ENCODE measurements around the gene LARP7.
A peak's percentile ranks its signal among the peaks of the same experiment; 100 is the strongest.

Gene LARP7

GRCh38 chr4:112636688-112637551, at the start of gene LARP7, which contains the start of gene ZGRF1:
Gene LARP7 (plus strand): TSS chr4:112637143. CDS start chr4:112644670, 7,527 bp downstream.
Gene ZGRF1 (minus strand): TSS chr4:112636909. CDS start chr4:112633176, 3,733 bp downstream.
- peaks cover 84% of the 10 kb centered on the region for H3K79me2 ChIP-seq (ENCODE audit: insufficient read depth, low read length)

GRCh38 chr4:112589206-112589605, 47.7 kb upstream of the LARP7 start:
- Histone ChIP-seq H3K9me3 (ENCODE audit: insufficient read depth, low read depth, low read length) (no peaks in the 10 kb centered on the region), H3K27me3 (ENCODE audit: insufficient read depth, low read length, poor library complexity, severe bottlenecking) (no peaks in the 10 kb centered on the region), H2AFZ (ENCODE audit: low read length) (no peak overlapping the region), H3F3A (ENCODE audit: low read depth) (no peaks in the 10 kb centered on the region), H3K4me3 (ENCODE audit: low read length, poor library complexity, severe bottlenecking) (no peak overlapping the region), H4K20me1 (ENCODE audit: insufficient read depth, low read length, poor library complexity, severe bottlenecking) (no peaks in the 10 kb centered on the region), H3K36me3 (ENCODE audit: insufficient read depth, low read length) (peaks cover 21% of the 10 kb centered on the region; the same call in 1 of the 2 replicates), H3K9ac (ENCODE audit: low read depth, low read length, poor library complexity, severe bottlenecking) (no peak overlapping the region), H3K9me2 (replicated peaks; ENCODE audit: low read depth, low read length) (no peaks in the 10 kb centered on the region), H3K79me2 (ENCODE audit: insufficient read depth, low read length) (no peaks in the 10 kb centered on the region), H3K4me2 (ENCODE audit: low read depth, low read length, poor library complexity, severe bottlenecking) (no peak overlapping the region), H3K4me1 (ENCODE audit: insufficient read depth, low read length, poor library complexity, severe bottlenecking) (no peaks in the 10 kb centered on the region)
- TF ChIP-seq CTCF (conservative IDR thresholded peaks at IDR 0.05; ENCODE audit: low read length) (no peak), EZH2phosphoT487 (IDR thresholded peaks at IDR 0.05; ENCODE audit: borderline replicate concordance) (no peak)

More at GRCh38 chr4:112636688-112637551, at the start of gene LARP7, which contains the start of gene ZGRF1:
- Histone ChIP-seq H3K36me3 (ENCODE audit: insufficient read depth, low read length) (no peaks in the 10 kb centered on the region), H3K9me2 (replicated peaks; ENCODE audit: low read depth, low read length) (no peaks in the 10 kb centered on the region), H3F3A (ENCODE audit: low read depth) (no peaks in the 10 kb centered on the region), H3K9ac (ENCODE audit: low read depth, low read length, poor library complexity, severe bottlenecking) (peak within 1 kb of the TSS; percentile 82), H3K4me1 (ENCODE audit: insufficient read depth, low read length, poor library complexity, severe bottlenecking) (peaks cover 18% of the 10 kb centered on the region), H3K4me3 (ENCODE audit: low read length, poor library complexity, severe bottlenecking) (peak within 1 kb of the TSS; percentile 88), H3K4me2 (ENCODE audit: low read depth, low read length, poor library complexity, severe bottlenecking) (peak within 1 kb of the TSS; percentile 75), H3K27me3 (ENCODE audit: insufficient read depth, low read length, poor library complexity, severe bottlenecking) (no peaks in the 10 kb centered on the region), H3K9me3 (ENCODE audit: insufficient read depth, low read depth, low read length) (no peaks in the 10 kb centered on the region), H4K20me1 (ENCODE audit: insufficient read depth, low read length, poor library complexity, severe bottlenecking) (no peaks in the 10 kb centered on the region), H2AFZ (ENCODE audit: low read length) (peak within 1 kb of the TSS; percentile 92)
- TF ChIP-seq CTCF (conservative IDR thresholded peaks at IDR 0.05; ENCODE audit: low read length): peak; percentile 91
- TF ChIP-seq EZH2phosphoT487 (IDR thresholded peaks at IDR 0.05; ENCODE audit: borderline replicate concordance): no peak

GRCh38 chr4:112591593-112591992, 45.4 kb upstream of the LARP7 start:
- Histone ChIP-seq H2AFZ (ENCODE audit: low read length) (no peak overlapping the region), H4K20me1 (ENCODE audit: insufficient read depth, low read length, poor library complexity, severe bottlenecking) (no peaks in the 10 kb centered on the region), H3K9ac (ENCODE audit: low read depth, low read length, poor library complexity, severe bottlenecking) (no peak overlapping the region), H3K9me3 (ENCODE audit: insufficient read depth, low read depth, low read length) (no peaks in the 10 kb centered on the region), H3K4me1 (ENCODE audit: insufficient read depth, low read length, poor library complexity, severe bottlenecking) (no peaks in the 10 kb centered on the region), H3K9me2 (replicated peaks; ENCODE audit: low read depth, low read length) (no peaks in the 10 kb centered on the region), H3K27me3 (ENCODE audit: insufficient read depth, low read length, poor library complexity, severe bottlenecking) (no peaks in the 10 kb centered on the region), H3F3A (ENCODE audit: low read depth) (no peaks in the 10 kb centered on the region), H3K4me2 (ENCODE audit: low read depth, low read length, poor library complexity, severe bottlenecking) (no peak overlapping the region), H3K36me3 (ENCODE audit: insufficient read depth, low read length) (peaks cover 8% of the 10 kb centered on the region; the same call in 1 of the 2 replicates), H3K79me2 (ENCODE audit: insufficient read depth, low read length) (no peaks in the 10 kb centered on the region), H3K4me3 (ENCODE audit: low read length, poor library complexity, severe bottlenecking) (no peak overlapping the region)
- TF ChIP-seq CTCF (conservative IDR thresholded peaks at IDR 0.05; ENCODE audit: low read length) (no peak), EZH2phosphoT487 (IDR thresholded peaks at IDR 0.05; ENCODE audit: borderline replicate concordance) (no peak)

Data from Loucy (cell line).